Adipocyte (in vitro differentiated cells): ENCODE results near the gene RNF130.
A peak's percentile ranks its signal among the peaks of the same experiment; 100 is the strongest.

Source experiments
- DNase-seq: peaks from one replicate; pipeline ENCODE4 v3.0.0-alpha.2; 2015; ENCODE audit warnings: low read depth
- H3K27me3 ChIP-seq: replicated peaks from 2 replicates; pipeline ENCODE4 v1.7.0; 2013; ENCODE audit warnings: mild to moderate bottlenecking, low read length, moderate library complexity; ENCODE audit not compliant: control insufficient read depth, insufficient read depth
- H3K36me3 ChIP-seq: 2 replicates; pipeline ENCODE4 v1.7.0; 2013; ENCODE audit warnings: low read length, mild to moderate bottlenecking, moderate library complexity; ENCODE audit not compliant: control insufficient read depth, insufficient read depth, severe bottlenecking
- H3K4me1 ChIP-seq: 2 replicates; pipeline ENCODE4 v1.7.0; 2013; ENCODE audit warnings: mild to moderate bottlenecking, low read length, moderate library complexity; ENCODE audit not compliant: control insufficient read depth, insufficient read depth
- H3K4me3 ChIP-seq: 2 replicates; pipeline ENCODE4 v1.7.0; 2013; ENCODE audit warnings: mild to moderate bottlenecking, low read length, moderate library complexity
- H3K9ac ChIP-seq: 2 replicates; pipeline ENCODE4 v1.7.0; 2013; ENCODE audit warnings: mild to moderate bottlenecking, low read length, moderate library complexity
- H3K9me3 ChIP-seq: 2 replicates; pipeline ENCODE4 v1.7.0; 2013; ENCODE audit warnings: mild to moderate bottlenecking, low read length, moderate library complexity; ENCODE audit not compliant: control insufficient read depth

RNF130 gene

GRCh38 chr5:180069589-180070247 lies 1.8 kb downstream of the RNF130 start:
- peak overlapping the region; percentile 86 for H3K4me3 ChIP-seq
- H3K9ac ChIP-seq, result peak overlapping the region; percentile 91
- H3K4me1 ChIP-seq, result peaks cover 13% of the 10 kb centered on the region
- no peaks in the 10 kb centered on the region for H3K27me3 ChIP-seq
- DNase-seq, result peak; percentile 67
- H3K9me3 ChIP-seq, result peaks cover 5% of the 10 kb centered on the region
- H3K36me3 ChIP-seq, result no peaks in the 10 kb centered on the region

GRCh38 chr5:180068519-180069090 lies 3.0 kb downstream of the RNF130 start:
- Histone ChIP-seq H3K4me1 (peaks cover 13% of the 10 kb centered on the region), H3K9me3 (peaks cover 5% of the 10 kb centered on the region), H3K4me3 (no peak overlapping the region), H3K9ac (no peak overlapping the region), H3K27me3 (no peaks in the 10 kb centered on the region), H3K36me3 (no peaks in the 10 kb centered on the region)
- DNase-seq, result no peak

- Histone ChIP-seq H3K36me3 (no peaks in the 10 kb centered on the region), H3K27me3 (no peaks in the 10 kb centered on the region), H3K4me1 (peaks cover 13% of the 10 kb centered on the region), H3K9me3 (peaks cover 5% of the 10 kb centered on the region), H3K4me3 (no peak overlapping the region), H3K9ac (no peak overlapping the region)
- DNase-seq, result no peak
Measured at GRCh38 chr5:180067986-180068385, 3.6 kb downstream of the RNF130 start.

GRCh38 chr5:180060192-180060591 lies 11.4 kb downstream of the RNF130 start:
- DNase-seq, result no peak
- no peaks in the 10 kb centered on the region for H3K9me3 ChIP-seq
- no peaks in the 10 kb centered on the region for H3K4me1 ChIP-seq
- no peaks in the 10 kb centered on the region for H3K27me3 ChIP-seq
- H3K36me3 ChIP-seq, result no peaks in the 10 kb centered on the region
- H3K9ac ChIP-seq, result no peak overlapping the region
- no peak overlapping the region for H3K4me3 ChIP-seq

- no peak overlapping the region for H3K4me3 ChIP-seq
- no peaks in the 10 kb centered on the region for H3K27me3 ChIP-seq
- H3K36me3 ChIP-seq, result no peaks in the 10 kb centered on the region
- DNase-seq, result no peak
- H3K9me3 ChIP-seq, result no peaks in the 10 kb centered on the region
- H3K9ac ChIP-seq, result no peak overlapping the region
- no peaks in the 10 kb centered on the region for H3K4me1 ChIP-seq
Measured at GRCh38 chr5:180059326-180059725, 12.2 kb downstream of the RNF130 start.

- no peak for DNase-seq
- Histone ChIP-seq H3K9ac (no peak overlapping the region), H3K27me3 (no peaks in the 10 kb centered on the region), H3K4me1 (no peaks in the 10 kb centered on the region), H3K36me3 (no peaks in the 10 kb centered on the region), H3K4me3 (no peak overlapping the region), H3K9me3 (no peaks in the 10 kb centered on the region)
Measured at GRCh38 chr5:180056153-180056552, 15.4 kb downstream of the RNF130 start.

- H3K9me3 ChIP-seq, result no peaks in the 10 kb centered on the region
- peaks cover 4% of the 10 kb centered on the region for H3K4me1 ChIP-seq
- H3K4me3 ChIP-seq, result no peak overlapping the region
Measured at GRCh38 chr5:180054226-180054625, 17.3 kb downstream of the RNF130 start.

GRCh38 chr5:180053061-180053602 lies 18.4 kb downstream of the RNF130 start:
- Histone ChIP-seq H3K4me3 (no peak overlapping the region), H3K4me1 (peaks cover 5% of the 10 kb centered on the region), H3K27me3 (no peaks in the 10 kb centered on the region), H3K9me3 (no peaks in the 10 kb centered on the region), H3K36me3 (no peaks in the 10 kb centered on the region), H3K9ac (no peak overlapping the region)
- no peak for DNase-seq

More at GRCh38 chr5:180054226-180054625, 17.3 kb downstream of the RNF130 start:
- Histone ChIP-seq H3K27me3 (no peaks in the 10 kb centered on the region), H3K36me3 (no peaks in the 10 kb centered on the region), H3K9ac (no peak overlapping the region)
- no peak for DNase-seq

GRCh38 chr5:180052211-180052818 lies 19.2 kb downstream of the RNF130 start:
- no peak for DNase-seq
- Histone ChIP-seq H3K27me3 (no peaks in the 10 kb centered on the region), H3K36me3 (no peaks in the 10 kb centered on the region), H3K9ac (no peak overlapping the region), H3K4me1 (peaks cover 7% of the 10 kb centered on the region), H3K4me3 (no peak overlapping the region), H3K9me3 (no peaks in the 10 kb centered on the region)

- no peaks in the 10 kb centered on the region for H3K36me3 ChIP-seq
- DNase-seq, result no peak
- H3K9me3 ChIP-seq, result no peaks in the 10 kb centered on the region
- H3K27me3 ChIP-seq, result no peaks in the 10 kb centered on the region
- no peak overlapping the region for H3K9ac ChIP-seq
- H3K4me1 ChIP-seq, result peaks cover 7% of the 10 kb centered on the region
- no peak overlapping the region for H3K4me3 ChIP-seq
Measured at GRCh38 chr5:180050121-180050940, 21.2 kb downstream of the RNF130 start.

- Histone ChIP-seq H3K4me1 (peaks cover 7% of the 10 kb centered on the region), H3K9me3 (no peaks in the 10 kb centered on the region), H3K27me3 (no peaks in the 10 kb centered on the region), H3K36me3 (no peaks in the 10 kb centered on the region), H3K4me3 (no peak overlapping the region), H3K9ac (no peak overlapping the region)
- peak; percentile 23 for DNase-seq
Measured at GRCh38 chr5:180049185-180049548, 22.4 kb downstream of the RNF130 start.
